Measurements from ENCODE around the gene UBE2A.

UBE2A gene

DNA sequence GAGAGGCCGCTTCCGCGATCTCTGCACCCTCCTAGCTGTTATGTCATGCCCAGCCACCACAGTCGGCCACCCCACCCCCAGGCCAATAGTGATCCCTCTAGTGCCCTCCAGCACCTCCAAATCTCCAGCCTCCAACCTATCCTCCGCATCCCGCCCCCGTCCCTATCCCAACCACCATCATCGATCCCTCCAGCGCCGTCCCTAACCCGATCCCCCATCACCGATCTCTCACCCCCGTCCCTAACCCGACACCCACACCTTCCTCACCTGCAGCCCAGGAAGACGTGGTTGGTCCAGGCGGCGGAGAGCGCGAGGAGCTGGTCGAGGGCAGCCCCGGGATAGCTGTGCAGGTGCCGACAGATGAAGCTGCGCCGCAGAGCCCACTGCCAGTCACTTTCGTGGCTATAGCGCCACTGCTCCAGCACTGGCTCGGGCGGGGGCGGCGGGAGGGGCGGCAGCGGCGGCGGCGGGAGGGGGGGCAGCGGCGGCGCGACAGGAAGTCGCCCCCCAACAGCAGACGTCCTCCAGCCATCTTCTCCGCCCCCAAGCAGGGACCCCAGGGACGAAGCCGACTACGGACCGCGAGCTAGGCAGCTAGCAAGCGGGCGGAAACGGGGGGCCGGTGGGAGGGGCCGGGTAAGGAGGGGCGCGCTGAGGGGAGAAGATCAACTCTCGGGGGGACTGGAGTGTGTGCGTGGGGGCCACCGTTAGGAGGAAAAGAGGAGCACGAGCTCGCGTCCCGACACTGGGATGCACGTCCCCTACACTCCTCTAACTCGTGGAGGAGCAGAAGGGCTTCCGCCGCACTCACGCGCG, 31.3 kb downstream of the UBE2A start (continued):
- TF ChIP-seq, protein P1, sequence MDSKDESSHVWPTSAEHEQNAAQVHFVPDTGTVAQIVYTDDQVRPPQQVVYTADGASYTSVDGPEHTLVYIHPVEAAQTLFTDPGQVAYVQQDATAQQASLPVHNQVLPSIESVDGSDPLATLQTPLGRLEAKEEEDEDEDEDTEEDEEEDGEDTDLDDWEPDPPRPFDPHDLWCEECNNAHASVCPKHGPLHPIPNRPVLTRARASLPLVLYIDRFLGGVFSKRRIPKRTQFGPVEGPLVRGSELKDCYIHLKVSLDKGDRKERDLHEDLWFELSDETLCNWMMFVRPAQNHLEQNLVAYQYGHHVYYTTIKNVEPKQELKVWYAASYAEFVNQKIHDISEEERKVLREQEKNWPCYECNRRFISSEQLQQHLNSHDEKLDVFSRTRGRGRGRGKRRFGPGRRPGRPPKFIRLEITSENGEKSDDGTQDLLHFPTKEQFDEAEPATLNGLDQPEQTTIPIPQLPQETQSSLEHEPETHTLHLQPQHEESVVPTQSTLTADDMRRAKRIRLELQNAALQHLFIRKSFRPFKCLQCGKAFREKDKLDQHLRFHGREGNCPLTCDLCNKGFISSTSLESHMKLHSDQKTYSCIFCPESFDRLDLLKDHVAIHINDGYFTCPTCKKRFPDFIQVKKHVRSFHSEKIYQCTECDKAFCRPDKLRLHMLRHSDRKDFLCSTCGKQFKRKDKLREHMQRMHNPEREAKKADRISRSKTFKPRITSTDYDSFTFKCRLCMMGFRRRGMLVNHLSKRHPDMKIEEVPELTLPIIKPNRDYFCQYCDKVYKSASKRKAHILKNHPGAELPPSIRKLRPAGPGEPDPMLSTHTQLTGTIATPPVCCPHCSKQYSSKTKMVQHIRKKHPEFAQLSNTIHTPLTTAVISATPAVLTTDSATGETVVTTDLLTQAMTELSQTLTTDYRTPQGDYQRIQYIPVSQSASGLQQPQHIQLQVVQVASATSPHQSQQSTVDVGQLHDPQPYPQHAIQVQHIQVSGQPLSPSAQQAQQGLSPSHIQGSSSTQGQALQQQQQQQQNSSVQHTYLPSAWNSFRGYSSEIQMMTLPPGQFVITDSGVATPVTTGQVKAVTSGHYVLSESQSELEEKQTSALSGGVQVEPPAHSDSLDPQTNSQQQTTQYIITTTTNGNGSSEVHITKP (tag by site-specific recombination; IDR thresholded peaks at IDR 0.05) = peak; percentile 17; the same call in 1 of the 2 replicates
- TF ChIP-seq ZFP37 (tag by site-specific recombination; IDR thresholded peaks at IDR 0.05) (peak; percentile 48; the same call in 1 of the 2 replicates), ZNF501 (tag by site-specific recombination; IDR thresholded peaks at IDR 0.05) (peak; percentile 75), FEZF1 (tag by site-specific recombination; IDR thresholded peaks at IDR 0.05) (no peak), ZNF623 (tag by site-specific recombination; IDR thresholded peaks at IDR 0.05) (no peak), ZNF548 (tag by site-specific recombination; IDR thresholded peaks at IDR 0.05) (no peak), ZNF146 (tag by site-specific recombination; IDR thresholded peaks at IDR 0.05) (no peak; the same call in 1 of the 2 replicates), ZSCAN30 (tag by site-specific recombination; IDR thresholded peaks at IDR 0.05) (peak; percentile 43; the same call in 1 of the 2 replicates), KLF7 (tag by site-specific recombination; IDR thresholded peaks at IDR 0.05; ENCODE audit: borderline replicate concordance) (peak; percentile 31; the same call in 1 of the 2 replicates), ZNF16 (tag by site-specific recombination; IDR thresholded peaks at IDR 0.05; ENCODE audit: low read depth) (no peak), ZNF610 (tag by site-specific recombination; IDR thresholded peaks at IDR 0.05; ENCODE audit: borderline replicate concordance) (peak; percentile 35; the same call in 1 of the 2 replicates), ZFHX2 (tag by site-specific recombination; conservative IDR thresholded peaks at IDR 0.05) (peak; percentile 93), KLF9 (tag by site-specific recombination; IDR thresholded peaks at IDR 0.05; ENCODE audit: low read depth) (peak; percentile 23; the same call in 1 of the 2 replicates), ZNF37A (tag by site-specific recombination; IDR thresholded peaks at IDR 0.05) (no peak), ZNF558 (tag by site-specific recombination; IDR thresholded peaks at IDR 0.05) (no peak), ZNF544 (tag by site-specific recombination; IDR thresholded peaks at IDR 0.05) (no peak), GLI4 (tag by site-specific recombination; IDR thresholded peaks at IDR 0.05) (peak; percentile 61; the same call in 1 of the 2 replicates), MZF1 (tag by site-specific recombination; IDR thresholded peaks at IDR 0.05; ENCODE audit: borderline replicate concordance) (no peak), ZNF138 (tag by site-specific recombination; IDR thresholded peaks at IDR 0.05; ENCODE audit: borderline replicate concordance) (no peak)
- TF ChIP-seq, protein P2, sequence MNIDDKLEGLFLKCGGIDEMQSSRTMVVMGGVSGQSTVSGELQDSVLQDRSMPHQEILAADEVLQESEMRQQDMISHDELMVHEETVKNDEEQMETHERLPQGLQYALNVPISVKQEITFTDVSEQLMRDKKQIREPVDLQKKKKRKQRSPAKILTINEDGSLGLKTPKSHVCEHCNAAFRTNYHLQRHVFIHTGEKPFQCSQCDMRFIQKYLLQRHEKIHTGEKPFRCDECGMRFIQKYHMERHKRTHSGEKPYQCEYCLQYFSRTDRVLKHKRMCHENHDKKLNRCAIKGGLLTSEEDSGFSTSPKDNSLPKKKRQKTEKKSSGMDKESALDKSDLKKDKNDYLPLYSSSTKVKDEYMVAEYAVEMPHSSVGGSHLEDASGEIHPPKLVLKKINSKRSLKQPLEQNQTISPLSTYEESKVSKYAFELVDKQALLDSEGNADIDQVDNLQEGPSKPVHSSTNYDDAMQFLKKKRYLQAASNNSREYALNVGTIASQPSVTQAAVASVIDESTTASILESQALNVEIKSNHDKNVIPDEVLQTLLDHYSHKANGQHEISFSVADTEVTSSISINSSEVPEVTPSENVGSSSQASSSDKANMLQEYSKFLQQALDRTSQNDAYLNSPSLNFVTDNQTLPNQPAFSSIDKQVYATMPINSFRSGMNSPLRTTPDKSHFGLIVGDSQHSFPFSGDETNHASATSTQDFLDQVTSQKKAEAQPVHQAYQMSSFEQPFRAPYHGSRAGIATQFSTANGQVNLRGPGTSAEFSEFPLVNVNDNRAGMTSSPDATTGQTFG (tag by site-specific recombination; IDR thresholded peaks at IDR 0.05; ENCODE audit: borderline replicate concordance) = no peak
- TF ChIP-seq, protein P3, sequence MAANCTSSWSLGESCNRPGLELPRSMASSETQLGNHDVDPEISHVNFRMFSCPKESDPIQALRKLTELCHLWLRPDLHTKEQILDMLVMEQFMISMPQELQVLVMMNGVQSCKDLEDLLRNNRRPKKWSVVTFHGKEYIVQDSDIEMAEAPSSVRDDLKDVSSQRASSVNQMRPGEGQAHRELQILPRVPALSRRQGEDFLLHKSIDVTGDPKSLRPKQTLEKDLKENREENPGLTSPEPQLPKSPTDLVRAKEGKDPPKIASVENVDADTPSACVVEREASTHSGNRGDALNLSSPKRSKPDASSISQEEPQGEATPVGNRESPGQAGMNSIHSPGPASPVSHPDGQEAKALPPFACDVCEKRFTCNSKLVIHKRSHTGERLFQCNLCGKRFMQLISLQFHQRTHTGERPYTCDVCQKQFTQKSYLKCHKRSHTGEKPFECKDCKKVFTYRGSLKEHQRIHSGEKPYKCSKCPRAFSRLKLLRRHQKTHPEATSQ (tag by site-specific recombination; IDR thresholded peaks at IDR 0.05) = 0 out of 2 replicates have a peak, but pooled peaks have one; percentile 27
- TF ChIP-seq, protein P4, sequence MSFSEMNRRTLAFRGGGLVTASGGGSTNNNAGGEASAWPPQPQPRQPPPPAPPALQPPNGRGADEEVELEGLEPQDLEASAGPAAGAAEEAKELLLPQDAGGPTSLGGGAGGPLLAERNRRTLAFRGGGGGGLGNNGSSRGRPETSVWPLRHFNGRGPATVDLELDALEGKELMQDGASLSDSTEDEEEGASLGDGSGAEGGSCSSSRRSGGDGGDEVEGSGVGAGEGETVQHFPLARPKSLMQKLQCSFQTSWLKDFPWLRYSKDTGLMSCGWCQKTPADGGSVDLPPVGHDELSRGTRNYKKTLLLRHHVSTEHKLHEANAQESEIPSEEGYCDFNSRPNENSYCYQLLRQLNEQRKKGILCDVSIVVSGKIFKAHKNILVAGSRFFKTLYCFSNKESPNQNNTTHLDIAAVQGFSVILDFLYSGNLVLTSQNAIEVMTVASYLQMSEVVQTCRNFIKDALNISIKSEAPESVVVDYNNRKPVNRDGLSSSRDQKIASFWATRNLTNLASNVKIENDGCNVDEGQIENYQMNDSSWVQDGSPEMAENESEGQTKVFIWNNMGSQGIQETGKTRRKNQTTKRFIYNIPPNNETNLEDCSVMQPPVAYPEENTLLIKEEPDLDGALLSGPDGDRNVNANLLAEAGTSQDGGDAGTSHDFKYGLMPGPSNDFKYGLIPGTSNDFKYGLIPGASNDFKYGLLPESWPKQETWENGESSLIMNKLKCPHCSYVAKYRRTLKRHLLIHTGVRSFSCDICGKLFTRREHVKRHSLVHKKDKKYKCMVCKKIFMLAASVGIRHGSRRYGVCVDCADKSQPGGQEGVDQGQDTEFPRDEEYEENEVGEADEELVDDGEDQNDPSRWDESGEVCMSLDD (tag by site-specific recombination; IDR thresholded peaks at IDR 0.05) = peak; percentile 62
- TF ChIP-seq, protein P5, sequence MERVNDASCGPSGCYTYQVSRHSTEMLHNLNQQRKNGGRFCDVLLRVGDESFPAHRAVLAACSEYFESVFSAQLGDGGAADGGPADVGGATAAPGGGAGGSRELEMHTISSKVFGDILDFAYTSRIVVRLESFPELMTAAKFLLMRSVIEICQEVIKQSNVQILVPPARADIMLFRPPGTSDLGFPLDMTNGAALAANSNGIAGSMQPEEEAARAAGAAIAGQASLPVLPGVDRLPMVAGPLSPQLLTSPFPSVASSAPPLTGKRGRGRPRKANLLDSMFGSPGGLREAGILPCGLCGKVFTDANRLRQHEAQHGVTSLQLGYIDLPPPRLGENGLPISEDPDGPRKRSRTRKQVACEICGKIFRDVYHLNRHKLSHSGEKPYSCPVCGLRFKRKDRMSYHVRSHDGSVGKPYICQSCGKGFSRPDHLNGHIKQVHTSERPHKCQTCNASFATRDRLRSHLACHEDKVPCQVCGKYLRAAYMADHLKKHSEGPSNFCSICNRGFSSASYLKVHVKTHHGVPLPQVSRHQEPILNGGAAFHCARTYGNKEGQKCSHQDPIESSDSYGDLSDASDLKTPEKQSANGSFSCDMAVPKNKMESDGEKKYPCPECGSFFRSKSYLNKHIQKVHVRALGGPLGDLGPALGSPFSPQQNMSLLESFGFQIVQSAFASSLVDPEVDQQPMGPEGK (tag by site-specific recombination; IDR thresholded peaks at IDR 0.05) = peak; percentile 78
